Measurements from ENCODE around the gene ASCC1. TPM values are rescaled to one million over a fixed set of nuclear protein-coding genes. Genes with fewer than 3 reads are reported as not detected.
A peak's percentile ranks its signal among the peaks of the same experiment; 100 is the strongest.

The ASCC1 gene
- total and polyA plus RNA-seq, 2 of the 13 experiments (the other 11 are each of a cell fraction or from before 2014, with no cell fraction given) = 21.6 to 30.1 TPM

- TF ChIP-seq ZNF142 (CRISPR knock-in tag; IDR thresholded peaks at IDR 0.05) (peak; percentile 93), ZFP91 (CRISPR knock-in tag; IDR thresholded peaks at IDR 0.05; ENCODE audit: borderline replicate concordance) (peak; percentile 85; the same call in 1 of the 2 replicates), ZNF225 (CRISPR knock-in tag; IDR thresholded peaks at IDR 0.05) (peak; percentile 95), SP1 (IDR thresholded peaks at IDR 0.05) (no peak), SP1 (CRISPR knock-in tag; IDR thresholded peaks at IDR 0.05) (peak; percentile 99), ZNF788 (CRISPR knock-in tag; IDR thresholded peaks at IDR 0.05; ENCODE audit: borderline replicate concordance) (peak; percentile 95), MBD4 (IDR thresholded peaks at IDR 0.05; ENCODE audit: borderline replicate concordance, low read length) (no peak), CBX5 (CRISPR knock-in tag; IDR thresholded peaks at IDR 0.05; ENCODE audit: borderline replicate concordance) (peak; percentile 94; the same call in 1 of the 2 replicates), KLF12 (CRISPR knock-in tag; IDR thresholded peaks at IDR 0.05; ENCODE audit: borderline replicate concordance) (0 out of 2 replicates have a peak, but pooled peaks have one; percentile 20), RFX3 (CRISPR knock-in tag; IDR thresholded peaks at IDR 0.05) (no peak), NONO (IDR thresholded peaks at IDR 0.05) (no peak), NONO (CRISPR knock-in tag; conservative IDR thresholded peaks at IDR 0.05) (peak; percentile 94), TBL1XR1 (IDR thresholded peaks at IDR 0.05; ENCODE audit: borderline replicate concordance, low read length, partially characterized antibody) (no peak), FLYWCH1 (CRISPR knock-in tag; IDR thresholded peaks at IDR 0.05) (no peak), ZNF614 (CRISPR knock-in tag; IDR thresholded peaks at IDR 0.05; ENCODE audit: borderline replicate concordance) (peak; percentile 90), TGIF2 (CRISPR knock-in tag; IDR thresholded peaks at IDR 0.05) (peak; percentile 48), ZNF431 (CRISPR knock-in tag; IDR thresholded peaks at IDR 0.05; ENCODE audit: borderline replicate concordance, low read depth) (no peak; the same call in 1 of the 2 replicates), TFAP4 (IDR thresholded peaks at IDR 0.05; ENCODE audit: borderline replicate concordance, low read depth) (peak; percentile 82; the same call in 1 of the 2 replicates), SOX5 (CRISPR knock-in tag; IDR thresholded peaks at IDR 0.05; ENCODE audit: borderline replicate concordance) (peak; percentile 65; the same call in 1 of the 2 replicates), RBFOX2 (IDR thresholded peaks at IDR 0.05; ENCODE audit: low read depth, low read length) (peak; percentile 100), AKAP8 (CRISPR knock-in tag; IDR thresholded peaks at IDR 0.05) (peak; percentile 70; the same call in 1 of the 2 replicates), ETV6 (CRISPR knock-in tag; conservative IDR thresholded peaks at IDR 0.05) (no peak; the same call in 1 of the 2 replicates)
These were observed at the start of gene ASCC1, which contains the start of gene ANAPC16 (continued) for GRCh38 chr10:72215611-72216549.

All from HepG2 (cell line).